Effector CD4-positive, alpha-beta T cell (primary cell): ENCODE measurements around the gene PPP4R3A.
"Not testable (repeated sequence)": the region's sequence is repeated elsewhere in the genome, so short reads cannot be mapped to it uniquely, and the experiment has no call there.

Experiments
- DNase-seq: peaks from one replicate; pipeline ENCODE4 v3.0.0-alpha.2; 2020

Gene PPP4R3A

GRCh38 chr14:91503000-91503504 is 7.1 kb downstream of the PPP4R3A start:
- DNase-seq, result no peak

- DNase-seq, result no peak
These were observed 7.9 kb downstream of the PPP4R3A start for GRCh38 chr14:91501951-91502930.

- no peak for DNase-seq
These were observed 8.8 kb downstream of the PPP4R3A start for GRCh38 chr14:91501348-91501747.

GRCh38 chr14:91496790-91497189 is 13.3 kb downstream of the PPP4R3A start:
- DNase-seq, result no peak

GRCh38 chr14:91494392-91495065 is 15.6 kb downstream of the PPP4R3A start:
- DNase-seq, result not testable (repeated sequence)

- no peak for DNase-seq
These were observed 16.9 kb downstream of the PPP4R3A start for GRCh38 chr14:91493169-91493568.

GRCh38 chr14:91484744-91485143 is 25.4 kb downstream of the PPP4R3A start:
- no peak for DNase-seq

- DNase-seq, result no peak
These were observed 25.9 kb downstream of the PPP4R3A start for GRCh38 chr14:91484186-91484585.

- no peak for DNase-seq
These were observed 27.7 kb downstream of the PPP4R3A start for GRCh38 chr14:91482263-91483013.

- DNase-seq, result no peak
These were observed 32.7 kb downstream of the PPP4R3A start for GRCh38 chr14:91477388-91477787.

GRCh38 chr14:91473046-91473445 is 37.1 kb downstream of the PPP4R3A start:
- DNase-seq, result no peak

- DNase-seq, result no peak
These were observed 39.9 kb downstream of the PPP4R3A start for GRCh38 chr14:91470216-91470615.

- no peak for DNase-seq
These were observed 43.9 kb downstream of the PPP4R3A start for GRCh38 chr14:91466192-91466591.

- DNase-seq, result no peak
These were observed 45.4 kb downstream of the PPP4R3A start for GRCh38 chr14:91464615-91465205.

- DNase-seq, result no peak
These were observed 51.5 kb downstream of the PPP4R3A start for GRCh38 chr14:91458612-91459011.

- no peak for DNase-seq
These were observed 53.8 kb downstream of the PPP4R3A start for GRCh38 chr14:91456283-91456682.

GRCh38 chr14:91454580-91454979 is 55.5 kb downstream of the PPP4R3A start:
- DNase-seq, result no peak

GRCh38 chr14:91454155-91454554 is 56.0 kb downstream of the PPP4R3A start:
- no peak for DNase-seq

- DNase-seq, result no peak
These were observed 56.4 kb downstream of the PPP4R3A start for GRCh38 chr14:91453744-91454143.

GRCh38 chr14:91444335-91445020 is 65.6 kb downstream of the PPP4R3A start:
- no peak for DNase-seq

GRCh38 chr14:91439345-91439744 is 70.8 kb downstream of the PPP4R3A start:
- no peak for DNase-seq

- DNase-seq, result no peak
These were observed 71.3 kb downstream of the PPP4R3A start for GRCh38 chr14:91438845-91439244.
